ENCODE results near the gene RNLS. TPM values are rescaled to one million over a fixed set of nuclear protein-coding genes. Genes with fewer than 3 reads are reported as not detected.

The RNLS gene
- total RNA-seq, 1 experiment from 2014 or later = 8.7 TPM

GRCh38 chr10:88557658-88558057, 25.5 kb downstream of the RNLS start:
- Mint-ChIP-seq H3K27me3 (ENCODE audit: low read depth) (no peaks in the 10 kb centered on the region; the same call in 1 of the 2 replicates), H3K4me3 (no peak overlapping the region), H3K27ac (no peak overlapping the region), H3K4me1 (peaks cover 5% of the 10 kb centered on the region; the same call in 1 of the 2 replicates), H3K9me3 (peaks cover 4% of the 10 kb centered on the region), H3K36me3 (no peaks in the 10 kb centered on the region)
- no peak for DNase-seq (ENCODE audit: low spot score)
- TF ChIP-seq MLX (CRISPR knock-in tag; IDR thresholded peaks at IDR 0.05) (no peak), RORB (CRISPR knock-in tag; IDR thresholded peaks at IDR 0.05) (no peak), ATF6 (CRISPR knock-in tag; IDR thresholded peaks at IDR 0.05) (no peak), ELF4 (CRISPR knock-in tag; IDR thresholded peaks at IDR 0.05; ENCODE audit: low read depth) (no peak), FOXP1 (CRISPR knock-in tag; IDR thresholded peaks at IDR 0.05; ENCODE audit: borderline replicate concordance) (no peak), JAZF1 (CRISPR knock-in tag; IDR thresholded peaks at IDR 0.05) (no peak), ZMAT4 (CRISPR knock-in tag; IDR thresholded peaks at IDR 0.05) (no peak), ZNF425 (CRISPR knock-in tag; conservative IDR thresholded peaks at IDR 0.05) (no peak), ZNF512 (CRISPR knock-in tag; IDR thresholded peaks at IDR 0.05; ENCODE audit: borderline replicate concordance) (no peak), USF2 (CRISPR knock-in tag; IDR thresholded peaks at IDR 0.05) (no peak), E2F4 (CRISPR knock-in tag; IDR thresholded peaks at IDR 0.05; ENCODE audit: borderline replicate concordance, low read depth) (no peak), IRF1 (CRISPR knock-in tag; IDR thresholded peaks at IDR 0.05) (no peak), E2F5 (CRISPR knock-in tag; IDR thresholded peaks at IDR 0.05) (no peak), GTF2I (CRISPR knock-in tag; conservative IDR thresholded peaks at IDR 0.05) (no peak), ZBTB21 (CRISPR knock-in tag; IDR thresholded peaks at IDR 0.05; ENCODE audit: borderline replicate concordance) (no peak), TEAD1 (CRISPR knock-in tag; IDR thresholded peaks at IDR 0.05) (no peak), ZNF423 (CRISPR knock-in tag; IDR thresholded peaks at IDR 0.05) (no peak)
- ATAC-seq = no peak
- CTCF ChIA-PET = no interaction called here
- POLR2A ChIA-PET = no interaction called here

Data from WTC11 (cell line).